NCI-H446 treated with DMSO at 0.1 percent for 48 hours (cell line): Measurements from ENCODE around the gene SH3TC1.

Experiments used
- DNase-seq: peaks from one replicate; lab custom pipeline; 2025; lab: John Stamatoyannopoulos, UW

The SH3TC1 gene

GRCh38 chr4:8214136-8214535 is 15.0 kb downstream of the SH3TC1 start:
- DNase-seq = no peak

- DNase-seq = no peak
Measured at GRCh38 chr4:8215001-8215427, 15.9 kb downstream of the SH3TC1 start.

GRCh38 chr4:8215641-8216442 is 16.8 kb downstream of the SH3TC1 start:
- no peak for DNase-seq

- DNase-seq = no peak
Measured at GRCh38 chr4:8216443-8217245, 17.6 kb downstream of the SH3TC1 start.

GRCh38 chr4:8217246-8217511 is 18.1 kb downstream of the SH3TC1 start:
- DNase-seq = no peak

- DNase-seq = no peak
Measured at GRCh38 chr4:8217871-8218270, 18.8 kb downstream of the SH3TC1 start.

- no peak for DNase-seq
Measured at GRCh38 chr4:8218371-8219031, 19.4 kb downstream of the SH3TC1 start.

GRCh38 chr4:8219236-8219635 is 20.1 kb downstream of the SH3TC1 start:
- no peak for DNase-seq

- no peak for DNase-seq
Measured at GRCh38 chr4:8220661-8221450, 21.8 kb downstream of the SH3TC1 start.

GRCh38 chr4:8221476-8221875 is 22.4 kb downstream of the SH3TC1 start:
- no peak for DNase-seq

- no peak for DNase-seq
Measured at GRCh38 chr4:8221985-8222384, 22.9 kb downstream of the SH3TC1 start.

- DNase-seq = no peak
Measured at GRCh38 chr4:8222609-8223388, 23.7 kb downstream of the SH3TC1 start.

GRCh38 chr4:8224267-8224974 is 25.3 kb downstream of the SH3TC1 start:
- DNase-seq = no peak

- no peak for DNase-seq
Measured at GRCh38 chr4:8224975-8225625, 26.0 kb downstream of the SH3TC1 start.

- no peak for DNase-seq
Measured at GRCh38 chr4:8225706-8226443, 26.8 kb downstream of the SH3TC1 start.

GRCh38 chr4:8227201-8227770 is 28.2 kb downstream of the SH3TC1 start:
- no peak for DNase-seq

- no peak for DNase-seq
Measured at GRCh38 chr4:8227771-8228318, 28.8 kb downstream of the SH3TC1 start.

GRCh38 chr4:8228319-8229250 is 29.5 kb downstream of the SH3TC1 start:
- no peak for DNase-seq
